ENCODE measurements around the gene NT5DC3.

DNA sequence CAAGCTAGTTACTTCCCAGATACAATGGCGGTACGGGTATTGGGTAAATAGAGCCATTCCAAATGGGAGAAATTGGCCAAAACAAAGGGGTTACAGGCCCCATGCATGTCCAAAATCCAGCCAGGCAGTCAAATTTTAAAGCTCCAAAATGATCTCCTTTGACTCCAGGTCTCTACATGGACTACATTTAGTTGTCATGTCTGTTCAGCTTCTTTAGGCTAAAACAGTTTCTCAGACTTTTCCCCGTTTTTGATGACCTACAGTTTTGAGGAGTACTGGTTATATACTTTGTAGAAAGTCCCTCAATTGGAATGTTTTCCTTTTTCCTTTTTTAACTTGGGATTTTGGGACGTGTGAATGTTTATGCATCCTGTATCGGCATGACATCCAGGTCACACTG lies 4.7 kb downstream of the NT5DC3 start:
- TF ChIP-seq POLR2A (IDR thresholded peaks at IDR 0.05; ENCODE audit: low read depth, low read length), result no peak
- TF ChIP-seq POLR2AphosphoS5 (IDR thresholded peaks at IDR 0.05; ENCODE audit: low read depth, low read length), result no peak
